HG03575 (cell line): ENCODE results near the gene SNCG.

ENCODE experiments used
- ATAC-seq: cut with Tn5 transposase; IDR thresholded peaks from one replicate; pipeline ENCODE4 v1.9.1; 2021; ENCODE audit not compliant: unreplicated experiment, insufficient number of reproducible peaks, low FRiP score; ENCODE audit errors: extremely low read depth

Gene SNCG

DNA sequence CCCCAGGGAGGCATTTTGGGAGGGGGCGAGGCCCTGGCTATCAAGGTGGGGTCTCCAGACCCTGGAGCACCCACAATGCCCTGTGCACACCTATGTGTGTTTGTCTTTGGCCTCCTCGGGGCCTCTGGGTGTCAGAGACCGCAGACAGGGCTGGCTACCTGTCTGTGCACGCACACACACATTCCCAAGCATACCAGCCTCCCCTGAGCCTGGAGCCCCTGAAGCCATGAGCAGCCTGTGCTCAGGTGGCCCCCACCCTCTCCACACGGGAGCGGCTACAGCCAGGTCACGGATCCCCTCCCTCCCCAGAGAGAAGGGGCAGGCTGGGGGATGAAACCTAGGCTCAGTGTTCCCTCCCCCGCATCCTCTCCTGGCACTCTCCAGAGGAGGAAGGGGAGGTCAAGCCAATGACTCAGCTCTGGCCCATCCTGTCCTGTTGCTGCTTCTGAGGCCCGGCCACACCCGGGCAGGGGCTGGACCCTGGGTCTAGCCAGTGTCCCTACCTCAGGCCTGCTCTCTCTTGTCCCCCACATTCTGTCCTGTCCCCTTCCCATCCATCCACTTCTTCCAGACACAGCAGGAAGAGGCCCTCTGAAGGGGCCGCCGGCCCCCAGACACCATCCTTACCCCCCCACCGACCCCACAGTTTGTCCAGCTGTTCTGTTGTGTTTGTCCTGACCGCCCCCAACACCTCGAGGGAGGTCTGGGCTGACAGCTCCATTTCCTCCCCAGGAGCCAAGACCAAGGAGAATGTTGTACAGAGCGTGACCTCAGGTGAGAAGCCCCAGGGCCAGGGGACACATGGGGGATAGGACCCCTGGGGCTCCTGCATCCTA lies 720 bp downstream of the SNCG start:
- ATAC-seq, result no peak

DNA sequence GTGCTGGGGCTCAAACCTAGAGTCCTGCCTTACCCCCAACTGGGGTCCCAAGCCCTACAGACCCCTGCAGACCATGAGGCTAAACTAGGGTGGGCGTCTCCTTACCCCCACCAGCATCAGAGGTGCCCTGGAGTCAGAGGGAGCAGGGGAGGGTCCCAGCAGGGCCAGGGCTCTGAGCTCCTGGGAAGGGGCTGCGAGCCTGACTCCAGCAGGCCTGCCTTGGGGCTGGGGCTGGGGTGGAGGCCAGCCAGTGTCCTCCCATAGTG lies 1.3 kb downstream of the SNCG start:
- no peak for ATAC-seq

DNA sequence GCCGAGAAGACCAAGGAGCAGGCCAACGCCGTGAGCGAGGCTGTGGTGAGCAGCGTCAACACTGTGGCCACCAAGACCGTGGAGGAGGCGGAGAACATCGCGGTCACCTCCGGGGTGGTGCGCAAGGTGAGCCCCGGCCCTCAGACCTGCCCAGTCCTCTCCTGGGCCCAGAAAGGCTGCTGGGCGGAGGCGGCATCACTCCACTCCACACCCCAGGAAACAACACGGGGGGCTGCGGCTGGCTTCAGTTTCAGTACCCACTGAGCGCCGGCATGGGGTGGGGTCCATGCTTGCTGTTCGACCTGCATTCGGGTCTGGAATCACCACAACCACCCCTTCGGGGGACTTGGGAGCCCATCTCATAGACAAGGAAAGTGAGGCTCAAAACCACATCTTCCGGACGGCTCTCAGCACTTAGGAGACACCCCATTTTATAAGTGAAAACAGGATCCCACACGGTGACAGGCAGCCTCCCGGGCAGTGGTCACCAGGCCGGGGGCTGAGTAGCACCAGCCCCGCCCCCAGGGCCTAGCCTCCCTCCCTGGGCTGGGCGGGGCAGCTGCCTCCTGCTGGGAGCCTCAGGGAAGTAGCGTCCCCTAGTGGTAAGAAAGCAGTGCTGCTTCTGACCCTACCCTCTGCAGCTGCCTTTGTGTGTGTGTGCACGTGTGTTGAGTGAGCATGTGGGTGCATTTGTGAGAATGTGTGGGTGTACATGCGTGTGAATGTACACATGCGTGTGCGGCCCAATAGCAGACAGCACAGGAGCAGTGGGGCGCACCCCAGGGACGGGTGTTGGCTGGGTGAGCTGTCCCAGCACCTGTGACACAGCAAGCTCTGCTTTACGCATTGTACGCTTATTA lies 1.8 kb downstream of the SNCG start:
- ATAC-seq, result peak; percentile 56

DNA sequence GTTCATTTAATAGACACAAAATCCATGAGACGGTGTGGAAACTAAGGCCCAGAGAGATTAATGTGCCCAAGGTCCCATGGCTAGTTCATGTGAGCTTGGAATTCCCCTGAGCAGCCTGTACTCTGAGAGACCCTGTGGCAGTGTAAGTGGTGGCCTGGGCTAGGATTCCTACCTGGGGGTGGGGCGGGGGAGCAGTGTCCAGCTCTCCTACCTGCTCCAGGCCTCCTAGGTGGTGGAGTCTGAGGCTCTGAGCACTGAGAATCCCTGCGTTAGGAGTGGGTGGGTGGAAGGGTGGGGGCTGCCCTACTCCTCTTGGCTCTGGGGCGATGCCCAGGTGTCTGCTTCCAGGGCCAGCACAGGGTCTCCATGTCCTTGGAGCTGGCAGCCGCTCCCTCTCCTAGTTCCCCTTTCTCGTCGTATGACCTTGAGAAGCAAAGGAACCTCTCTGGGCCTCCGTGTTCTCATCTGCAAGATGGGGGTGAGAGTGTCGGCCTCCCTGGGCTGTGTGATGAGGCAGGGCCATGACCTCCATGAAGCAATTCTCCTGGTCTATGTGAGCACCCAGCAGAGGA lies 2.5 kb downstream of the SNCG start:
- no peak for ATAC-seq

DNA sequence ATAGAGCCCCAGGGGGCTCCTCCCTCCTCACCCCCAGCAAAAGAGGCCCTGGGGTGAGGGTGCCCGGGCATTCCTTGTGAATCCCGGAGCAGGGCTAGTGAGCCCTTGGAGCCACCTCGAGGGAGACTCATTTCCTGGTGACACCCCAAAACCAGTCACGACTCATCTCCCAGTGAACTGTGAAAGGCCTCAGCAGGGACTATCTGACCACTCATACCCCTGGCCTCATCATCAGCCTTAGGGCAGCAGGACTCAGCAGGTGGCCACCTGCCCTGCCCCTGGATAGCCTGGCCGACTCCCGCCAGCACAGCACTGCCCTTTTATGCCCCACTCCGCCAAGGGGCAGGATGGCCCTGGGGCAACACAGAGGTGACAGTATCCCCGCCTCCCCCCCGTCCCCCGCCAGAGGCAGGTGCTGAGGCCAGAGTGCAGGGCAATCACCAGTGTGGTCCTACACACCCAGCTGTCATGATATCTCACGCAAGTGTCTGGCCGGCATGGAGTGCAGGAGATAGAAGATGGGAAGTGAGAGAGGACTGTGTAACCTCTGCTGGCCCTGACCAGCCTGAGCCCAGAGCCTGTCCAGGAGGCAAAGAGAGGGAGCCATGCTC lies 3.2 kb downstream of the SNCG start:
- ATAC-seq, result no peak

DNA sequence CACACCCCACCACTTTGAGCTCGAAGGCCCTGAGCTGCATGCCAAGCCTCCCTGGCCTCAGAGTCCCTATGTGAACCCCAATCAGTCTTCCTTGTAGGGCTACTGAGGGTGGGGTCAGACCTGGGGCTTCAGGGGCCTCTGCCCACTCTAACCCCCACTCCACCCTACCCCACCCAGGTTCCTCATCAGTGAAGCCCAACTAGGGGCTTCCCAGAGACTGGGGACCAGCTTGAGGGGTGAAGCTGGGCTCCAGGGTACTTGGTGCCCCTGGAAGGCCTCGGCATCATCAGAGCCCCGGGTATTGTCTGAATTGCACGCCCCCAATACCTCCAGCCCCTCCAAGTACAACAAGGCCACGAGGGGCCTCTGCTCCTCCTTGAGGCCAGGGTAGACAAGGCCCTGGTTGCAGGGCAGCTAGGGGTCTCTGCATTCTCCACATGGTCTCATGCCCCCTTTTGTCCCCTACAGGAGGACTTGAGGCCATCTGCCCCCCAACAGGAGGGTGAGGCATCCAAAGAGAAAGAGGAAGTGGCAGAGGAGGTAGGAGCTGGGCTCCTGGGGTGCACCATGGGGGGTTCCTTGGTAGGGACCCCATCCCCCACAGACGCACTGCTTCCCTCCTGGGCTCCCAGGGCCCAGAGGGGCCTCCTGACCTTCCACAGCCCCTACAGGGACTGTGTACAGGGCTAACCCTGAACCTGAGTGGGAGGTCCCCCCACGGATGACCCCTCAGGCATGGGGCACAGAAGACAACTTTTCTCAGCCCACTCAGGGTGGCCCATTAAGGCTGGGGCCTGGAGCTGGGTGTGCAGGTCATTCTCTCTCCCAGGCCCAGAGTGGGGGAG lies 4.0 kb downstream of the SNCG start:
- ATAC-seq, result no peak

DNA sequence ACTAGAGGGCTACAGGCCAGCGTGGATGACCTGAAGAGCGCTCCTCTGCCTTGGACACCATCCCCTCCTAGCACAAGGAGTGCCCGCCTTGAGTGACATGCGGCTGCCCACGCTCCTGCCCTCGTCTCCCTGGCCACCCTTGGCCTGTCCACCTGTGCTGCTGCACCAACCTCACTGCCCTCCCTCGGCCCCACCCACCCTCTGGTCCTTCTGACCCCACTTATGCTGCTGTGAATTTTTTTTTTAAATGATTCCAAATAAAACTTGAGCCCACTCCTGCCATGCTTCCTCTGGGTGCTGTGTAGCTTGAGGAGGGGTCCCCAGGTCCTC lies 4.5 kb downstream of the SNCG start:
- ATAC-seq, result no peak

DNA sequence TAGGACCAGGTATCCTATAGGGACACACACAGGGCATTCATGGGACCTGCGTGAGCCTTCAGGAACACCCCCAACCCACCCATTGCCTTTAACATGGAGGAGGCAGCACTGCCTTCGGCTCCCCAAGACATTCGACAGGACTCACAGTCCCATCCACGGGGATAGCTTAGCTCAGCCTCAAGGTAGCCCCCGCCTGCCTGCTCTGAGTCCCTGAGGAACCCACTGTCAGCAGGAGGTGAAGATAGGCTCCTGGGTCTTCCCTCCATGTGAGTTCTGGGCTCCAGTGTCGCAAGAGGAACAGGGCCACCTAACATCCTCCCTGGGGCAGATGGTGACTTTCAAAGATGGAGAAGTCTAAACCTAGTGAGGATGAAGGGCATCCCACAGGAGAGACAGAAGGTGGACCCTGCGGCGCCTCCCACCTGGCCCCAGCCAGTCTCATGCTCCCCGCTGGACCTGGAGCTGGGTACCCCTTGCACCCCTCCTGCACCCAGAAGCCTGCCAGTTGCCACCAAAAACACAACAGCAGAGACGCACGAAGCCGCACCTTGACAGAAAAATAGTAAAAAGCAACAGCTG lies 5.0 kb downstream of the SNCG start:
- ATAC-seq, result no peak

DNA sequence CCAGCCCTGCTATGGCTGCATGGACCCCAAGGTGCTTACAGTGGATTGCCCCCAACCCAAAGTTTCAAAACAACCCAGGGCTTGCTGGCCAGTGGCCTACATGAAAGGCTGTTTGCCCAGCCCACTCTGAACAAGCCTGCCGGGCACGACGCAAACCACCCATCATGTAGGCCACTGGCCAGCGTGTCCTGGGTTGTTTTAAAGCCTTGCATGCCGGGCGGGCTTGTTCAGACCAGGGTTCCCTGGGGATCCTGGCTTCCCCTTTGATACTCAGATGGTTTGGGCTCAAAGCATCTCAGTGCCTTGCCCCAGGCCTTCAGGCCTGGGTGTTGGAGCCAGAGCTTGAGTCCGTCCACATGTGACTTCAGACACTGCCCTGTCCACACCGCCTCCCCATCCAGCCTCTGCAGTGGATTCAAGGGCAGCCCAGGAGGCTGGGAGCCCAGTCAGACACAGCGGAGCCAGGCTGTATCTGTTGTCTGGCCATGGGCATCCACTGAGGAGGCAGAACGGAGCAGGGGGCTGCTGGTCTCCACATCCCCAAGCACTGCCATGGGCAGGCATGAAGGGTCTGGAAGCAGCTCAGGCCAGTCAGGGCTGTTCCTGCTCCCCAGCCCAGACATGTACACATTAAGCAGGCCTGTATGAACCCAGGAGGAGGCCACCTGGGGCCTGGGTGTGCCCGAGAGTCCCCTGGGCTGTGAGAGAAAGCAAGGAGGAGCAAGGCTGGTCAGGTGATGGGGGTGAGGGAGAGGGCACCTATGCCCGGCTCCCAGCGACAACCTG lies 5.9 kb downstream of the SNCG start:
- no peak for ATAC-seq

DNA sequence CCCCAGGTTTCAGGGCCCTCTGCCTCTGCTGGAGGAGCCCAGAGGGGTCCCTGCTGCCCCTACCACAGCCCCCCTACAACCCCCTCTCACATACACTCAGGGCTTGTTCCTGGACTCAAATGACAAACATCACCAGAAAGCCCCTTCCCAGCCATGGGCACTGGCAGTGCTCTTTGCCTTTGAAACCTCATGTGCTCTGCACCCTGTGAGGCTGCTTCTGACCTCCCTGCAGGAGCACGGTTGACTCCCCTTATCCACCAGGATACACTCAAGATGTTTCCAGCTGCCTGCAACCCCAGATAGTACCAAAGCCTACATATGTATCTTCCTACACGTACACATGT lies 6.4 kb downstream of the SNCG start:
- ATAC-seq, result no peak

DNA sequence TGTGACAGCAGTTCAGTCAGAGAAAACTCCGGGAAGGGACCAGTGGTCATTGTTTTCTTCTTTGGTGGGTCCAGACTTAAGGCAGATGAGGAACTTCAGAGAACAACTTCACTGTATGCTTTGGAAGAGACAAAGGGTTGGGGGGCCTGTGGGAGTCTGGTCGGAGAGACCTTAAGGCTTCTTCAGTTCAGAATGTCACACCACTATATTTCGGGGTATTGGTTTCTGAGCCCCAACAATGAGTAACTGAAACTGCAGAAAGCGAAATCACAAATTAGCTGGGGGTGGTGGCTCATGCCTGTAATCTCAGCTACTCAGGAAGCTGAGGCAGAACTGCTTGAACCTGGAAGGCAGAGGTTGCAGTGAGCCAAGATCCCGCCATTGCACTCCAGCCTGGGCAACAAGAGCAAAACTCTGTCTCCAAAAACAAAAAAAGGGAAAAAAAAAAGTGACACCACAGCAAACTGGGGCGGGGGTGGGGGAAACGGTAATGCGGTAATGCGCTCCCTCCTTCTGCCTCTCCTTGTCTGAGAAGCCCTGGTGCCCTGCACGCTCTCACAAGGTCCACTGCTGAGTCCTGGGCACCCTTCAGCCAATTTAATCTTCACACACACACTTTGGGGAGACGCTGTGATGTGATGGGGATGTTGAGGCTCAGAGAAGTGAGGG lies 7.7 kb downstream of the SNCG start:
- no peak for ATAC-seq

DNA sequence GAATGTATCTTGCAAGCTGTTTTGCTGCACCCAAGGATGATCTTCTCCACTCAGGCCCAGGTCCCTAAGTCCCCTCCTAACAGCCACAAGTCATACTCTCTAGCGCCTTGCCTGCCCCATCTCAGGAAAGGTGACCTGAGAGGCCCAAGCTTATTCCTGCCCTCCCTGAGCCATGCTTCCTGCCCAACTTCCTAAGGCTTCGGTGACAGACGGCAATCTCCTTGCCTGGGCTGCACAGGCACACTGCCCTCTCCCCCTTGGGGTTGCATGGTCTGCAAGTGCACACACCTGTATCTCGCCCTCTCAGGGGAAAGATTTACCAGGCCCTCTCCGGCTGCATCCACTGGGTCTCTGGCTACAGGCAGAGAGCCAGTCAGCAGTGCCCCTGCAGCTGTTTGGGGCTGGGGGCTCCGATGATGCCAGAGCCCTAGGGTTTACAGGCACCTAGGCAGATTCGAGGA lies 9.1 kb downstream of the SNCG start:
- ATAC-seq, result no peak

DNA sequence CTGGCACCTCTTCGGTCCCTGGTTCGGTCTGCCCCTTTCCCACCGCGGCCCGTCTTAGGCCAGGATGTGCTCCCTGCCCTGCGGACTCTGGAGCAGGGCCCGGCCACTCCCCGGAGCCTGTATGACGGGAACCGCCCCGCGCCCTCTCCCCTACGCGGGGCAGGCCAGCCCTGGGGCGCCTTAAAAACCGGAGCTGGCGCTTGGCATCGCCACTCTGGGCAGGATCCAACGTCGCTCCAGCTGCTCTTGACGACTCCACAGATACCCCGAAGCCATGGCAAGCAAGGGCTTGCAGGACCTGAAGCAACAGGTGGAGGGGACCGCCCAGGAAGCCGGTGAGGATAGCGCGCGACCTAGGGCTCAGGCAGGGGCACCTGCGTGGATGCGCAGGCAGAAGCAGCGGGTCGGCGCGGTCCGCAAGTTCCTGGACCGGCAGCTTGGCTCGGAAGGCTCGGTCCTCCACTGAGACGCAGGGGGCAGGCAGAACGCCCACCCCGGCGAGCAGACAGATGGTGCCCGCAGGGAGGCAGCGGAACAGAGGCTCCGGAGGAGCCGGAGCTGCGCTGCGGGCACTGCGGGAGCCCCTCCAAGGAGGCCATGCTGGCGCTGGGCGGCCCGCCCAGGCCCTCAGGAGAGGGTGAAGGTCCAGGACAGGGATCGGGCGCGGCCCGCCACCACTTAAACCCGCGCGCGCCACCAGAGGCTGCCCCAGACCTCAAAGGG lies 10.0 kb downstream of the SNCG start, which contains the start of gene ADIRF:
Gene ADIRF, plus strand, starts transcription at position 212 of the 723 bp plus-strand sequence. Its CDS starts 63 bp downstream, at position 275.
- no peak for ATAC-seq

DNA sequence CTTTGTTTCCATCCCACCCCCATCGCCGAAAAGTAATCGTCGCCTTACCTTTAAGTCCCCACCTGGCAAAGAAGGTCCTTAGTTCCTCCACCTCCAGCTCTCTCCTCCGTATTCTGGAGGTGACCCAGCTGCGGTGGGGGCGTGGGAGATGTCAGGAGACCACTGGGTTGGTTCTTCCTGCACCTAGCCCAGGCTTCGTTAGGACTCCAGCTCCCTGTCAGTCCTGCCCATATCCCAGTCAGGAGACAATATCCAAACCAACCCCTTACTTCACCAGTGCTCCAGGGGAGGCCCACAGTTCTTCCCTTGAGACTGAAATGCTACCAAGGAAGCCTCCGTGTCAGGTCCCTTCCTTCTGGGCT lies 10.6 kb downstream of the SNCG start:
- ATAC-seq, result no peak

DNA sequence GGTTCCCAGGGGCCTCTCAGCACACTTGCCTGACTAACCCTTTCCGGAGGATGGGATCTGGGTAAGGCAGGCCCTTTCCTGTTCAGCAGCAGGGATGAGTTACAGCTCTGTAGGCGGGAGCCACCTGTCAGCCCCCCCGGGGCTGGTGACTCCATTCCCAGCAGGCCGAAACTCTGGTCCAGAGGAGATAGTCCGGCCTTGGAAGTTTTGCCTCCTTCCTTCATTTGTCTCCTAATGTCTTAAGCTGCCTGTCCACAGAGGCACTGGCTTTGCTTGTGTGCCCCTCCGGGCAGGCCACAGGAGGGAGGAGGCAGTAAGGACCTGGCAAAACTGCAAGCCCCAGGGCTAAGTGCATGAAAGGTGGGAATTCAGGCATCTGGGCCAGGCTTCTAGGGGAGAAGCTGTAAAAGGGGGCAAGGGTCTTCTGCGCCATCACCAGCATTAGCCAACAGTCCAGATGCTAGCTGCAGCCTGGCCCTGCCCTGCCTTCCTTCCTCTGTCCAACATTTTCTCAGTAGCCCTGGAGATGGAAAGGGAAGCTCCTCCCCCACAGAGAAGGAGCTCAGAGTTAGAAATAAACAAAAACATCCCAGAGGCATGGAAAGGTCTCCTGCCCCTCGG lies 11.1 kb downstream of the SNCG start:
- no peak for ATAC-seq

DNA sequence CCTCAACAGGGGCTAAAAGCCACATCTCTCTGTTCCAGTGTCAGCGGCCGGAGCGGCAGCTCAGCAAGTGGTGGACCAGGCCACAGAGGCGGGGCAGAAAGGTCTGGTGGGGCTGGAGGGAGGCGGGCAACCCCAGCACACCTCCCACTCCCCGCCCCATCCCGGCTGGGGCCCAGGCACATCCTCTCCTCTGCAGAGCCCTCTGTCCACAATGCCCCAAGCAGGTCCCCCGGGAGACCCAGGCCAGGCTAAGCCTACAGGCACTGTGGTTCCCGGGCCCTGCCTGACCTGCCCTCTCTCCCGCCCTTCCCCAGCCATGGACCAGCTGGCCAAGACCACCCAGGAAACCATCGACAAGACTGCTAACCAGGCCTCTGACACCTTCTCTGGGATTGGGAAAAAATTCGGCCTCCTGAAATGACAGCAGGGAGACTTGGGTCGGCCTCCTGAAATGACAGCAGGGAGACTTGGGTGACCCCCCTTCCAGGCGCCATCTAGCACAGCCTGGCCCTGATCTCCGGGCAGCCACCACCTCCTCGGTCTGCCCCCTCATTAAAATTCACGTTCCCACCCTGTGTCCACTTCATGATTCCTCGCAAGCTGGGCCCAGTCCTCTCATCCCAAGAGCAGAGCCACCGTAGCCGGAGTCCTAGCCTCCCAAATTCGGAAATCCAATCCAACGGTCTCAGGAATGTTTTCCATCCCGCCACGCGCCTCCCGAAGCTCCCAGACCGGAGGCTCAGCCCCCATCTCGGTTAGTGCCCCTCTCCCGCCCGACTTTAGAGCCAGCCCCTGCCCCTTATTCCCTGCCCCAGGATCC lies 12.0 kb downstream of the SNCG start:
- no peak for ATAC-seq
